Cerebellar nuclear complex (tissue), 1 donor: Measurements from ENCODE around the gene KRTAP10-1.

ENCODE experiments used
- DNase-seq, 2 experiments: peaks; one replicate each; lab custom pipeline; 2025; lab: John Stamatoyannopoulos, UW

KRTAP10-1 gene

GRCh38 chr21:44548381-44548780 is 8.4 kb upstream of the KRTAP10-1 start:
- DNase-seq: no peak

- no peak for DNase-seq
Observed at GRCh38 chr21:44547656-44548331, 7.8 kb upstream of the KRTAP10-1 start.

- DNase-seq: no peak
Observed at GRCh38 chr21:44544566-44544965, 4.6 kb upstream of the KRTAP10-1 start.

GRCh38 chr21:44542716-44543115 is 2.7 kb upstream of the KRTAP10-1 start:
- DNase-seq: no peak

- no peak for DNase-seq
Observed at GRCh38 chr21:44540741-44541288, 820 bp upstream of the KRTAP10-1 start.

- DNase-seq: no peak
Observed at GRCh38 chr21:44539046-44539445, 949 bp downstream of the KRTAP10-1 start.

GRCh38 chr21:44537930-44538911 is 1.8 kb downstream of the KRTAP10-1 start:
- DNase-seq: no peak

- DNase-seq: no peak
Observed at GRCh38 chr21:44535963-44536362, 4.0 kb downstream of the KRTAP10-1 start.

- DNase-seq: no peak
Observed at GRCh38 chr21:44534688-44535087, 5.3 kb downstream of the KRTAP10-1 start.

- DNase-seq: no peak
Observed at GRCh38 chr21:44533891-44534627, 5.9 kb downstream of the KRTAP10-1 start.

GRCh38 chr21:44533121-44533890 is 6.7 kb downstream of the KRTAP10-1 start:
- no peak for DNase-seq

GRCh38 chr21:44532712-44533111 is 7.3 kb downstream of the KRTAP10-1 start:
- DNase-seq: no peak

- DNase-seq: no peak
Observed at GRCh38 chr21:44531606-44532564, 8.1 kb downstream of the KRTAP10-1 start.

- DNase-seq: no peak
Observed at GRCh38 chr21:44530903-44531605, 8.9 kb downstream of the KRTAP10-1 start.

GRCh38 chr21:44530221-44530902 is 9.6 kb downstream of the KRTAP10-1 start:
- no peak for DNase-seq

- no peak for DNase-seq
Observed at GRCh38 chr21:44529503-44530125, 10.4 kb downstream of the KRTAP10-1 start.

GRCh38 chr21:44529011-44529421 is 11.0 kb downstream of the KRTAP10-1 start:
- DNase-seq: no peak

GRCh38 chr21:44528634-44528995 is 11.4 kb downstream of the KRTAP10-1 start:
- DNase-seq: no peak
